Liver (tissue), 9 donors: ENCODE data around the gene LSMEM2. TPM values are rescaled to one million over a fixed set of nuclear protein-coding genes. Genes with fewer than 3 reads are reported as not detected.

Source experiments
- DNase-seq: peaks from one replicate; pipeline ENCODE4 v3.0.0-alpha.2; 2017; ENCODE audit warnings: low spot score
- H3K27ac ChIP-seq, 2 donors: one replicate each; pipeline ENCODE4 v1.7.0; 2013; ENCODE audit warnings: inconsistent platforms in 2 of 2, low read length in 2 of 2, control low read depth in 1 of 2, low read depth in 1 of 2, mild to moderate bottlenecking in 1 of 2
- H3K27me3 ChIP-seq, 4 donors: one replicate each; pipeline versions ENCODE4 v1.6.1 to v1.7.0; 2013; ENCODE audit warnings: low read length in 3 of 4, inconsistent platforms in 1 of 4, mild to moderate bottlenecking in 1 of 4, moderate library complexity in 1 of 4; ENCODE audit not compliant: control insufficient read depth in 4 of 4, insufficient read depth in 4 of 4
- H3K36me3 ChIP-seq, 4 donors: one replicate each; pipeline versions ENCODE4 v1.6.1 to v1.7.0; 2013; ENCODE audit warnings: low read length in 3 of 4, mild to moderate bottlenecking in 3 of 4, low read depth in 1 of 4, moderate library complexity in 1 of 4; ENCODE audit not compliant: control insufficient read depth in 4 of 4, insufficient read depth in 3 of 4
- H3K4me1 ChIP-seq, 4 donors: one replicate each; pipeline versions ENCODE4 v1.6.1 to v1.7.0; 2013; ENCODE audit warnings: low read length in 3 of 4, mild to moderate bottlenecking in 3 of 4, moderate library complexity in 1 of 4; ENCODE audit not compliant: control insufficient read depth in 4 of 4, insufficient read depth in 4 of 4
- H3K4me3 ChIP-seq, 3 donors: one replicate each; pipeline versions ENCODE4 v1.6.1 to v1.7.0; 2013; ENCODE audit warnings: low read length in 3 of 3, control low read depth in 1 of 3, low read depth in 1 of 3, mild to moderate bottlenecking in 1 of 3
- H3K9ac ChIP-seq, 2 donors: one replicate each; pipeline ENCODE4 v1.7.0; 2013; ENCODE audit warnings: low read length in 2 of 2, mild to moderate bottlenecking in 2 of 2, moderate library complexity in 2 of 2, control low read depth in 1 of 2, low read depth in 1 of 2
- H3K9me3 ChIP-seq, 4 donors: one replicate each; pipeline versions ENCODE4 v1.6.1 to v1.7.0; 2013; ENCODE audit warnings: low read length in 3 of 4; ENCODE audit not compliant: control insufficient read depth in 4 of 4
- ATF3 ChIP-seq: IDR thresholded peaks from 2 replicates; pipeline ENCODE4 v1.6.1; 2016; ENCODE audit warnings: antibody characterized with exemption
- EGR1 ChIP-seq, 2 donors: IDR thresholded peaks; 2 replicates each; pipeline ENCODE4 v1.6.1; 2016 to 2018; ENCODE audit warnings: antibody characterized with exemption in 2 of 2, low read depth in 2 of 2
- FOXA1 ChIP-seq: IDR thresholded peaks from 2 replicates; pipeline ENCODE4 v1.6.1; 2016; ENCODE audit warnings: antibody characterized with exemption
- FOXA2 ChIP-seq: IDR thresholded peaks from 2 replicates; pipeline ENCODE4 v1.6.1; 2016; ENCODE audit warnings: antibody characterized with exemption
- GABPA ChIP-seq, 2 donors: IDR thresholded peaks in 1 of 2; conservative IDR thresholded peaks in 1 of 2; 2 replicates each; pipeline ENCODE4 v1.6.1; 2016; ENCODE audit warnings: antibody characterized with exemption in 2 of 2, mild to moderate bottlenecking in 1 of 2, moderate library complexity in 1 of 2
- HNF4A ChIP-seq, 2 donors: conservative IDR thresholded peaks; 2 replicates each; pipeline ENCODE4 v1.6.1; 2016; ENCODE audit warnings: antibody characterized with exemption in 2 of 2, mild to moderate bottlenecking in 2 of 2
- HNF4G ChIP-seq: IDR thresholded peaks from 2 replicates; pipeline ENCODE4 v1.6.1; 2016; ENCODE audit warnings: antibody characterized with exemption
- JUND ChIP-seq, 2 donors: IDR thresholded peaks; 2 replicates each; pipeline ENCODE4 v1.6.1; 2016; ENCODE audit warnings: antibody characterized with exemption in 2 of 2
- MAX ChIP-seq: IDR thresholded peaks from 2 replicates; pipeline ENCODE4 v1.6.1; 2016; ENCODE audit warnings: antibody characterized with exemption
- NR2F2 ChIP-seq: IDR thresholded peaks from 2 replicates; pipeline ENCODE4 v1.6.1; 2016; ENCODE audit warnings: antibody characterized with exemption
- RXRA ChIP-seq, 2 donors: IDR thresholded peaks; 2 replicates each; pipeline ENCODE4 v1.6.1; 2017 to 2018; ENCODE audit warnings: antibody characterized with exemption in 2 of 2, mild to moderate bottlenecking in 1 of 2
- ZBTB33 ChIP-seq: IDR thresholded peaks from 2 replicates; pipeline ENCODE4 v1.6.1; 2016; ENCODE audit warnings: antibody characterized with exemption
- WGBS: extraction: QIAGEN DNeasy Blood & Tissue Kit; methylation state at CpG from one replicate; pipeline ENCODE4 v1.1.7; 2013; 5-methylcytosine and 5-hydroxymethylcytosine counted together
- polyA plus RNA-seq, 2 donors: library from polyadenylated mRNA; stranded (reverse) in 1 of 2; unstranded in 1 of 2; fragments of 200-250 nt in 1 of 2; fragments of >200 nt in 1 of 2; fragmentation: Nextera tagmentation in 1 of 2; extraction: Ambion mirVana in 1 of 2; gene quantifications; one replicate each; pipeline versions ENCODE4 v1.2.1 to v1.2.3, GENCODE V29; 2013 to 2015
- total RNA-seq, 2 donors: library from RNA; depleted of rRNA; stranded (reverse); fragments of >200 nt; gene quantifications; one replicate each; pipeline ENCODE4 v1.2.3, GENCODE V29; 2014
- TF ChIP-seq, protein P1 (sequence below): fragments of 150-350 bp; IDR thresholded peaks from 2 replicates; pipeline ENCODE4 v1.5.1; 2017; ENCODE audit warnings: improper control_type of control experiment, low read depth, low read length; ENCODE audit not compliant: missing input control
- donor health status: healthy.
- donor health status: healthy.
- donor health status: healthy.
- donor health status: healthy.
- donor health status: healthy.

The LSMEM2 gene
- total and polyA plus RNA-seq, 4 donors = 0.03 to 0.08 TPM; not detected in 2

DNA sequence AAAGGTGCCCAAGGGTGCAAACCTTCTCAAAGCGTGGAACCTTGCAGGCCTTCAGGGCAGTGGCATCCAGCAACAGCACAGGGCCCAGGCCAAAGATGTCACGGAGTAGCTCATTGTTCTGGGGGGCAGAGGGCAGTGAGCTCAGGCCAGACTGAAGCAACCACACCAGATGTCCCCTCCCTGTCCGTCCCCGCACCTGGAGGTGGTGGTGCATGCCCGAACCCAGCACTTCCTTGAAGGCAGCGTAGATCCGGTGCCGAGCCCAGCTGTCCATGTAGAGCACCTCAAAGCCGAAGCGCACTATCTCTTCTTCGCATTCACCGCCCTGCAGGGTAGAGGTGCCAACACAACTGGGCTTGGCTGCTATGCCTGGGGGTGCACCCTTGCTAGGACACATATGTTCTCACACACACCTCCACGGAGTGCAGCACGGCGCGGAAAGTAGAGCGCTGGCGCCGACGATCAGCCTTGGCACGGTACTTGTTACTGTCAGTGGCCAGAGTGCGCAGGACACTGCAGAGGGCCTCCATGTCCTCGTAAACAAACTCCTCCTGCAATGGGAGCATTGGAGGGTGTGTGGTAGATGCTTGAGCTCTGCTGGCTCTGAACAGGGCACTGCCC is 9.6 kb downstream of the LSMEM2 start:
- H3K27me3 ChIP-seq = no peaks in the 10 kb centered on the region
- H3K4me3 ChIP-seq = no peak overlapping the region
- H3K36me3 ChIP-seq = peaks cover 5 to 41% (median 22%) of the 10 kb centered on the region in 4 donors
- TF ChIP-seq GABPA (IDR thresholded peaks at IDR 0.05 in 1 of 2, conservative IDR thresholded peaks at IDR 0.05 in 1 of 2) (no peak), JUND (IDR thresholded peaks at IDR 0.05) (no peak)
- TF ChIP-seq, protein P1, sequence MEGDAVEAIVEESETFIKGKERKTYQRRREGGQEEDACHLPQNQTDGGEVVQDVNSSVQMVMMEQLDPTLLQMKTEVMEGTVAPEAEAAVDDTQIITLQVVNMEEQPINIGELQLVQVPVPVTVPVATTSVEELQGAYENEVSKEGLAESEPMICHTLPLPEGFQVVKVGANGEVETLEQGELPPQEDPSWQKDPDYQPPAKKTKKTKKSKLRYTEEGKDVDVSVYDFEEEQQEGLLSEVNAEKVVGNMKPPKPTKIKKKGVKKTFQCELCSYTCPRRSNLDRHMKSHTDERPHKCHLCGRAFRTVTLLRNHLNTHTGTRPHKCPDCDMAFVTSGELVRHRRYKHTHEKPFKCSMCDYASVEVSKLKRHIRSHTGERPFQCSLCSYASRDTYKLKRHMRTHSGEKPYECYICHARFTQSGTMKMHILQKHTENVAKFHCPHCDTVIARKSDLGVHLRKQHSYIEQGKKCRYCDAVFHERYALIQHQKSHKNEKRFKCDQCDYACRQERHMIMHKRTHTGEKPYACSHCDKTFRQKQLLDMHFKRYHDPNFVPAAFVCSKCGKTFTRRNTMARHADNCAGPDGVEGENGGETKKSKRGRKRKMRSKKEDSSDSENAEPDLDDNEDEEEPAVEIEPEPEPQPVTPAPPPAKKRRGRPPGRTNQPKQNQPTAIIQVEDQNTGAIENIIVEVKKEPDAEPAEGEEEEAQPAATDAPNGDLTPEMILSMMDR = no peak
- H3K9me3 ChIP-seq = no peaks in the 10 kb centered on the region
- H3K27ac ChIP-seq = no peak overlapping the region
- peaks cover 5 to 25% (median 17%) of the 10 kb centered on the region in 4 donors for H3K4me1 ChIP-seq
- no peak overlapping the region for H3K9ac ChIP-seq
- WGBS = 96% methylated on average over 23 of the region's 23 CpGs
- no peak for DNase-seq

DNA sequence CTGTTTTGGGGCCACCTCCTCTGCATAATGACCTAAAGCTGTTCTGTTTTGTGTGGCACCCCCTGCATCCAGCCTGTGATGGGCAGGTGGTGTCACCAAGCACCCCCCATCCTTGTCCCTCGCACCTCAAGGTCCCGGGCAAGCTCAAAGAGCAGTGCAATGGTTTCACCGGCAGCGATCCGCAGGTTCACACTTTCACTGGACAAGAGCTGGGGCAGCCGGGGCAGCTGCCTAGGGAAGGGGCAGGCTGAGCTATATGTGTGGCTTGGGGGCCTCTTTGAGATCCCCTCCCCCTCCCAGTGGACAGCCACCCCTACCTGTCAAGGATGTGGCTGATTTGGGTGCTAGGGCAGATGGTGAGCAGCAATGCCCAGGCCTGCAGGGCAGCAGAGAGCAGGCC is 10.2 kb downstream of the LSMEM2 start:
- DNase-seq = no peak
- Histone ChIP-seq H3K9ac (no peak overlapping the region), H3K4me3 (no peak overlapping the region), H3K36me3 (peaks cover 5 to 41% (median 22%) of the 10 kb centered on the region in 4 donors), H3K27ac (no peak overlapping the region), H3K9me3 (no peaks in the 10 kb centered on the region), H3K4me1 (peaks cover 5 to 25% (median 17%) of the 10 kb centered on the region in 4 donors), H3K27me3 (no peaks in the 10 kb centered on the region)
- TF ChIP-seq HNF4A (conservative IDR thresholded peaks at IDR 0.05) = no peak
- WGBS = 98% methylated on average over 6 of the region's 6 CpGs

DNA sequence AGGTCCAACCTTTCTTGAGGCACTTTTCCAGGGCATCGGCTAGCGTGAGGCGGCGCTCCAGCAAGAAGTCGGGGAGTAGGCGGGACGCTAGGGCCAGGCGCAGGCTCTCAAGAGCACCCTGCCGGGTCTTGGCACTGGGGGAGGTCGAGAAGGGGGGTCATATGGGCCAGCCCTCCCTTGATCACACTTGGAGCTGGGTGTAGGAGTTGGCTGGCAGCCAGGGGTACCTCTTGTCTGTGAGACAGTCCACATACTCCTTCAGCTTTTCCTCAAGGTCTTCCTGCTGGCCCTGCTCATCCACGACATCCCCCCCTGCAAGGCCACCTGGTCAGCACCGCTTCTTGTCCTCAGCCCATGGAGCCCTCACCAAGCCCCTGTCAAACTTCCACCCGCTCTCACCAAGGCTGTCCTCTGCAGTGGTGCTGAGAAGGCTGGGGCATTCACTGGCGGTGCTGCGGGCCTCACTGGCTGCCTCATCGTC is 11.3 kb downstream of the LSMEM2 start:
- H3K27me3 ChIP-seq = no peaks in the 10 kb centered on the region
- peaks cover 5 to 25% (median 17%) of the 10 kb centered on the region in 4 donors for H3K4me1 ChIP-seq
- H3K9ac ChIP-seq = no peak overlapping the region
- DNase-seq = no peak
- 94% methylated on average over 16 of the region's 16 CpGs for WGBS
- H3K36me3 ChIP-seq = peaks cover 5 to 41% (median 22%) of the 10 kb centered on the region in 4 donors
- peak overlapping the region in 1 of 2 donors; percentile 97 for H3K27ac ChIP-seq
- H3K4me3 ChIP-seq = no peak overlapping the region
- TF ChIP-seq EGR1 (IDR thresholded peaks at IDR 0.05; ENCODE audit: low read depth in 2 of 2) (no peak), FOXA1 (no peak)
- no peaks in the 10 kb centered on the region for H3K9me3 ChIP-seq

DNA sequence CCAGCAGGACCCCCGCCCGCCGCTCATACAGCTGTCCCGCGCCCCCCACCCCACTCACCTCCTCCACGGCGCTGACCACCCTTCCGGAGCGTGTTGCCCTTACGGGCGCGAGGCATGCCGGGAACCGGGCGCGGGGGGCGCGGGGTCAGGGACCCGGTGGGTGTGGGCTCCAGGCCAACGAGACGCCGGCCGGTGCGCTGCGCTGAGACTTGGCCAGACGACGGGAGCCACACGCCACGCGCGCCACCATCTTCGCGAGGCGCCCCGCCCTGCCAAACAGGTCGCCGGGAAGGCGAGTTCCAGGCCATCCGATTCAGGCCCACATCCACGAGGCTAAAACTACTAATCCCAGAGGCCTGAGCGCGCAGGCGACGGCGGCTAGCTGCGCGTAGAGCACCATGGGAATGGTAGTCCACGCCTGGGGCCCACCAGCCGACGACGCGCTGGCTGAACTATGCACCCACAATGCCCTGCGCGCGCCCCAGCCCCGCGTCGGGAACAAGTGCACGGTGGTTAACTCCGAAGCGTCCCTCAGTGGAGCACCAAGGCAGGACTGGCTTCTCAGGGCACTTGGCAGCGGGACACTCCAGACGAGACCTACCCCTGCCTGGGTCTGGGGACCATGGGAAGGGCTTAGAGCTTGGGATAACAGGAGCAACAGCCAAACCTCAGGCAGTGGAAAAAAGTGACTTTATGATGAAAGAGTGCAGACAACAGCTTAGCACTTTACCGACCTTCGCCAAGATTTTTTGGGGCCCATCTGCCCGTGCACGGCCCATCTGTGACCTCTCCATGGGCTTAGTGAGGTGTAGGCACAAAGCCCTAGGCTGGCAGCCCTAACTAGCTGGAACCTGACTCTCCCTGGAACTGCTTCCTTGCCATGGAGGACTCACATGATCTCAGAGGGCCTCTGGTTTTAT is 13.5 kb downstream of the LSMEM2 start, which contains the start of gene IFRD2:
TSS of gene IFRD2 (minus strand) at position 271 of the 920 bp plus-strand sequence. CDS start at position 116, 155 bp downstream.
- 1% methylated on average over 67 of the region's 67 CpGs for WGBS
- peaks cover 5 to 29% (median 17%) of the 10 kb centered on the region in 4 donors for H3K36me3 ChIP-seq
- TF ChIP-seq ATF3 (no peak), HNF4G (no peak), EGR1 (IDR thresholded peaks at IDR 0.05; ENCODE audit: low read depth in 2 of 2) (peak in 1 of 2 donors; percentile 13), NR2F2 (no peak), MAX (peak; percentile 90), JUND (IDR thresholded peaks at IDR 0.05) (no peak), FOXA2 (no peak), ZBTB33 (no peak), RXRA (IDR thresholded peaks at IDR 0.05) (peak in 1 of 2 donors; percentile 40), GABPA (IDR thresholded peaks at IDR 0.05 in 1 of 2, conservative IDR thresholded peaks at IDR 0.05 in 1 of 2) (peak in 1 of 2 donors; percentile 53)
- TF ChIP-seq, protein P1 = no peak

More for the DNA sequence above, 13.5 kb downstream of the LSMEM2 start, which contains the start of gene IFRD2:
- peak; percentile 94 for DNase-seq
- Histone ChIP-seq H3K4me3 (peak within 1 kb of the TSS; percentile 66 to 86 (median 81)), H3K9me3 (no peaks in the 10 kb centered on the region), H3K9ac (peak within 1 kb of the TSS; percentile 75 to 95), H3K4me1 (peaks cover 5 to 27% (median 17%) of the 10 kb centered on the region in 4 donors), H3K27ac (peak within 1 kb of the TSS; percentile 95 to 97), H3K27me3 (no peaks in the 10 kb centered on the region)
